HG03025 (cell line): ENCODE results near the gene ZBTB7C.

Experiments
- ATAC-seq: cut with Tn5 transposase; IDR thresholded peaks from one replicate; pipeline ENCODE4 v1.9.1; 2021; ENCODE audit warnings: mild to moderate bottlenecking, moderate library complexity; ENCODE audit not compliant: unreplicated experiment, low FRiP score

Gene ZBTB7C

GRCh38 chr18:48201337-48202005 is 207.7 kb downstream of the ZBTB7C start:
- ATAC-seq, result no peak

GRCh38 chr18:48200631-48201336 is 208.4 kb downstream of the ZBTB7C start:
- ATAC-seq, result no peak

GRCh38 chr18:48199399-48199798 is 209.8 kb downstream of the ZBTB7C start:
- ATAC-seq, result no peak

GRCh38 chr18:48197819-48198218 is 211.4 kb downstream of the ZBTB7C start:
- ATAC-seq, result no peak

- no peak for ATAC-seq
These were observed 213.4 kb downstream of the ZBTB7C start for GRCh38 chr18:48195787-48196186.

- no peak for ATAC-seq
These were observed 214.5 kb downstream of the ZBTB7C start for GRCh38 chr18:48194591-48195181.

GRCh38 chr18:48193521-48194492 is 215.4 kb downstream of the ZBTB7C start:
- no peak for ATAC-seq

GRCh38 chr18:48192542-48192941 is 216.6 kb downstream of the ZBTB7C start:
- ATAC-seq, result no peak

- no peak for ATAC-seq
These were observed 217.7 kb downstream of the ZBTB7C start for GRCh38 chr18:48191494-48191893.

- no peak for ATAC-seq
These were observed 218.2 kb downstream of the ZBTB7C start for GRCh38 chr18:48190994-48191393.

- no peak for ATAC-seq
These were observed 220.6 kb downstream of the ZBTB7C start for GRCh38 chr18:48188609-48189008.

- ATAC-seq, result no peak
These were observed 222.3 kb downstream of the ZBTB7C start for GRCh38 chr18:48186861-48187260.

GRCh38 chr18:48186131-48186766 is 222.9 kb downstream of the ZBTB7C start:
- ATAC-seq, result no peak

- ATAC-seq, result no peak
These were observed 225.1 kb downstream of the ZBTB7C start for GRCh38 chr18:48184118-48184517.

GRCh38 chr18:48183613-48184012 is 225.6 kb downstream of the ZBTB7C start:
- no peak for ATAC-seq

- ATAC-seq, result no peak
These were observed 226.4 kb downstream of the ZBTB7C start for GRCh38 chr18:48182779-48183178.

- ATAC-seq, result no peak
These were observed 227.3 kb downstream of the ZBTB7C start for GRCh38 chr18:48181857-48182256.

- no peak for ATAC-seq
These were observed 227.9 kb downstream of the ZBTB7C start for GRCh38 chr18:48181087-48181823.

- no peak for ATAC-seq
These were observed 229.5 kb downstream of the ZBTB7C start for GRCh38 chr18:48179666-48180065.
